Chondrocyte (in vitro differentiated cells): ENCODE results near the gene CTCFL. TPM values are rescaled to one million over a fixed set of nuclear protein-coding genes. Genes with fewer than 3 reads are reported as not detected.

ENCODE experiments used
- DNase-seq: peaks from one replicate; pipeline ENCODE4 v3.0.0; 2021; ENCODE audit warnings: mixed read lengths, low spot score
- H3K27ac Mint-ChIP-seq: one replicate; pipeline ENCODE4 v1.8.0; 2021; ENCODE audit warnings: mild to moderate bottlenecking, moderate library complexity, mixed read lengths; ENCODE audit not compliant: unreplicated experiment
- H3K27me3 Mint-ChIP-seq: 2 replicates; pipeline ENCODE4 v1.8.0; 2021; ENCODE audit warnings: low read depth, mixed read lengths
- H3K36me3 Mint-ChIP-seq: 2 replicates; pipeline ENCODE4 v1.8.0; 2021; ENCODE audit warnings: low read depth, mixed read lengths
- H3K4me1 Mint-ChIP-seq: 2 replicates; pipeline ENCODE4 v1.8.0; 2021; ENCODE audit warnings: low read depth, mild to moderate bottlenecking, mixed read lengths
- H3K4me3 Mint-ChIP-seq: one replicate; pipeline ENCODE4 v1.8.0; 2021; ENCODE audit warnings: mild to moderate bottlenecking, moderate library complexity, mixed read lengths; ENCODE audit not compliant: unreplicated experiment
- H3K9me3 Mint-ChIP-seq: 2 replicates; pipeline ENCODE4 v1.8.0; 2021; ENCODE audit warnings: low read depth, mixed read lengths
- CTCF ChIP-seq: fragments of 200-600 bp; sonication (generic); IDR thresholded peaks from 2 replicates; pipeline ENCODE4 v1.5.0; 2021; ENCODE audit warnings: antibody characterized with exemption, mild to moderate bottlenecking, moderate library complexity
- total RNA-seq: library from RNA; stranded (reverse); gene quantifications from 3 replicates; pipeline ENCODE4 v1.2.1, GENCODE V29; 2021

The CTCFL gene
- total RNA-seq, 1 donor from 2014 or later: not detected

GRCh38 chr20:57537822-57538221 is 12.9 kb upstream of the CTCFL start:
- Mint-ChIP-seq H3K4me1 (no peaks in the 10 kb centered on the region), H3K4me3 (no peak overlapping the region), H3K27ac (no peak overlapping the region), H3K36me3 (peaks cover 17% of the 10 kb centered on the region), H3K27me3 (peaks cover 50% of the 10 kb centered on the region), H3K9me3 (peaks cover 26% of the 10 kb centered on the region)
- no peak for DNase-seq
- no peak for TF ChIP-seq CTCF

GRCh38 chr20:57536771-57537724 is 12.1 kb upstream of the CTCFL start:
- Mint-ChIP-seq H3K27ac (no peak overlapping the region), H3K36me3 (peaks cover 19% of the 10 kb centered on the region), H3K4me1 (no peaks in the 10 kb centered on the region), H3K27me3 (peaks cover 56% of the 10 kb centered on the region), H3K9me3 (peaks cover 29% of the 10 kb centered on the region), H3K4me3 (no peak overlapping the region)
- TF ChIP-seq CTCF: no peak
- DNase-seq: no peak

GRCh38 chr20:57536120-57536708 is 11.3 kb upstream of the CTCFL start:
- DNase-seq: no peak
- Mint-ChIP-seq H3K27ac (no peak overlapping the region), H3K4me3 (no peak overlapping the region), H3K4me1 (no peaks in the 10 kb centered on the region), H3K27me3 (peaks cover 54% of the 10 kb centered on the region), H3K36me3 (peaks cover 18% of the 10 kb centered on the region), H3K9me3 (peaks cover 29% of the 10 kb centered on the region)
- TF ChIP-seq CTCF: no peak

- Mint-ChIP-seq H3K4me1 (no peaks in the 10 kb centered on the region), H3K36me3 (peaks cover 17% of the 10 kb centered on the region), H3K4me3 (no peak overlapping the region), H3K27me3 (peaks cover 56% of the 10 kb centered on the region), H3K9me3 (peaks cover 29% of the 10 kb centered on the region), H3K27ac (no peak overlapping the region)
- no peak for DNase-seq
- no peak for TF ChIP-seq CTCF
Measured at GRCh38 chr20:57535297-57535696, 10.4 kb upstream of the CTCFL start.

- no peak for TF ChIP-seq CTCF
- Mint-ChIP-seq H3K27me3 (peaks cover 49% of the 10 kb centered on the region), H3K36me3 (peaks cover 10% of the 10 kb centered on the region), H3K4me1 (no peaks in the 10 kb centered on the region), H3K9me3 (peaks cover 20% of the 10 kb centered on the region), H3K27ac (no peak overlapping the region), H3K4me3 (no peak overlapping the region)
- no peak for DNase-seq
Measured at GRCh38 chr20:57532104-57532503, 7.2 kb upstream of the CTCFL start.
